Cardiac fibroblast (primary cell): ENCODE measurements around the gene CCRL2.
"Not testable (repeated sequence)": the region's sequence is repeated elsewhere in the genome, so short reads cannot be mapped to it uniquely, and the experiment has no call there.

Source experiments
- DNase-seq, 2 donors: peaks; one replicate each; pipeline versions ENCODE4 v3.0.0 to v3.0.0-alpha.2; 2010; ENCODE audit warnings: low read depth in 2 of 2
- H3K4me3 ChIP-seq, 2 donors: replicated peaks in 1 of 2; 1 replicate in 1 of 2; 2 replicates in 1 of 2; pipeline ENCODE4 v1.5.1; 2011; ENCODE audit warnings: low read depth in 2 of 2, low read length in 2 of 2, mild to moderate bottlenecking in 2 of 2, moderate library complexity in 1 of 2
- CTCF ChIP-seq: IDR thresholded peaks from one replicate; pipeline ENCODE4 v1.5.1; 2011; ENCODE audit warnings: low read depth, mild to moderate bottlenecking, low read length, inconsistent platforms

CCRL2 gene

GRCh38 chr3:46429671-46430070, 22.6 kb downstream of the CCRL2 start:
- no peak for DNase-seq
- no peak for TF ChIP-seq CTCF

GRCh38 chr3:46430879-46431278, 23.8 kb downstream of the CCRL2 start:
- not testable (repeated sequence) for H3K4me3 ChIP-seq, DNase-seq

More at GRCh38 chr3:46429671-46430070, 22.6 kb downstream of the CCRL2 start:
- H3K4me3 ChIP-seq = no peak overlapping the region

- H3K4me3 ChIP-seq, DNase-seq: not testable (repeated sequence)
These were observed 24.8 kb downstream of the CCRL2 start for GRCh38 chr3:46431905-46432304.

- not testable (repeated sequence) for DNase-seq, H3K4me3 ChIP-seq
These were observed 26.1 kb downstream of the CCRL2 start for GRCh38 chr3:46433118-46433517.

GRCh38 chr3:46433841-46434240, 26.8 kb downstream of the CCRL2 start:
- DNase-seq = no peak
- TF ChIP-seq CTCF = no peak

GRCh38 chr3:46435081-46435726, 28.1 kb downstream of the CCRL2 start:
- no peak overlapping the region for H3K4me3 ChIP-seq
- no peak for TF ChIP-seq CTCF
- DNase-seq = no peak

More at GRCh38 chr3:46433841-46434240, 26.8 kb downstream of the CCRL2 start:
- H3K4me3 ChIP-seq = no peak overlapping the region

- no peak overlapping the region for H3K4me3 ChIP-seq
- no peak for TF ChIP-seq CTCF
- DNase-seq = no peak
These were observed 31.8 kb downstream of the CCRL2 start for GRCh38 chr3:46438831-46439230.

- DNase-seq = no peak
- H3K4me3 ChIP-seq = no peak overlapping the region
- no peak for TF ChIP-seq CTCF
These were observed 33.7 kb downstream of the CCRL2 start for GRCh38 chr3:46440531-46441294.
